Liver (tissue), 9 donors: Measurements from ENCODE around the gene ARL13A. TPM values are rescaled to one million over a fixed set of nuclear protein-coding genes. Genes with fewer than 3 reads are reported as not detected.

Experiments used
- DNase-seq: peaks from one replicate; pipeline ENCODE4 v3.0.0-alpha.2; 2017; ENCODE audit warnings: low spot score
- H3K27ac ChIP-seq, 2 donors: one replicate each; pipeline ENCODE4 v1.7.0; 2013; ENCODE audit warnings: inconsistent platforms in 2 of 2, low read length in 2 of 2, control low read depth in 1 of 2, low read depth in 1 of 2, mild to moderate bottlenecking in 1 of 2
- H3K27me3 ChIP-seq, 4 donors: one replicate each; pipeline versions ENCODE4 v1.6.1 to v1.7.0; 2013; ENCODE audit warnings: low read length in 3 of 4, inconsistent platforms in 1 of 4, mild to moderate bottlenecking in 1 of 4, moderate library complexity in 1 of 4; ENCODE audit not compliant: control insufficient read depth in 4 of 4, insufficient read depth in 4 of 4
- H3K36me3 ChIP-seq, 4 donors: one replicate each; pipeline versions ENCODE4 v1.6.1 to v1.7.0; 2013; ENCODE audit warnings: low read length in 3 of 4, mild to moderate bottlenecking in 3 of 4, low read depth in 1 of 4, moderate library complexity in 1 of 4; ENCODE audit not compliant: control insufficient read depth in 4 of 4, insufficient read depth in 3 of 4
- H3K4me1 ChIP-seq, 4 donors: one replicate each; pipeline versions ENCODE4 v1.6.1 to v1.7.0; 2013; ENCODE audit warnings: low read length in 3 of 4, mild to moderate bottlenecking in 3 of 4, moderate library complexity in 1 of 4; ENCODE audit not compliant: control insufficient read depth in 4 of 4, insufficient read depth in 4 of 4
- H3K4me3 ChIP-seq, 3 donors: one replicate each; pipeline versions ENCODE4 v1.6.1 to v1.7.0; 2013; ENCODE audit warnings: low read length in 3 of 3, control low read depth in 1 of 3, low read depth in 1 of 3, mild to moderate bottlenecking in 1 of 3
- H3K9ac ChIP-seq, 2 donors: one replicate each; pipeline ENCODE4 v1.7.0; 2013; ENCODE audit warnings: low read length in 2 of 2, mild to moderate bottlenecking in 2 of 2, moderate library complexity in 2 of 2, control low read depth in 1 of 2, low read depth in 1 of 2
- H3K9me3 ChIP-seq, 4 donors: one replicate each; pipeline versions ENCODE4 v1.6.1 to v1.7.0; 2013; ENCODE audit warnings: low read length in 3 of 4; ENCODE audit not compliant: control insufficient read depth in 4 of 4
- FOXA1 ChIP-seq: IDR thresholded peaks from 2 replicates; pipeline ENCODE4 v1.6.1; 2016; ENCODE audit warnings: antibody characterized with exemption
- FOXA2 ChIP-seq: IDR thresholded peaks from 2 replicates; pipeline ENCODE4 v1.6.1; 2016; ENCODE audit warnings: antibody characterized with exemption
- GABPA ChIP-seq, 2 donors: IDR thresholded peaks in 1 of 2; conservative IDR thresholded peaks in 1 of 2; 2 replicates each; pipeline ENCODE4 v1.6.1; 2016; ENCODE audit warnings: antibody characterized with exemption in 2 of 2, mild to moderate bottlenecking in 1 of 2, moderate library complexity in 1 of 2
- HNF4G ChIP-seq: IDR thresholded peaks from 2 replicates; pipeline ENCODE4 v1.6.1; 2016; ENCODE audit warnings: antibody characterized with exemption
- NR2F2 ChIP-seq: IDR thresholded peaks from 2 replicates; pipeline ENCODE4 v1.6.1; 2016; ENCODE audit warnings: antibody characterized with exemption
- RXRA ChIP-seq, 2 donors: IDR thresholded peaks; 2 replicates each; pipeline ENCODE4 v1.6.1; 2017 to 2018; ENCODE audit warnings: antibody characterized with exemption in 2 of 2, mild to moderate bottlenecking in 1 of 2
- SP1 ChIP-seq: IDR thresholded peaks from 2 replicates; pipeline ENCODE4 v1.6.1; 2018; ENCODE audit warnings: antibody characterized with exemption, mild to moderate bottlenecking
- ZBTB33 ChIP-seq: IDR thresholded peaks from 2 replicates; pipeline ENCODE4 v1.6.1; 2016; ENCODE audit warnings: antibody characterized with exemption
- WGBS: extraction: QIAGEN DNeasy Blood & Tissue Kit; methylation state at CpG from one replicate; pipeline ENCODE4 v1.1.7; 2013; 5-methylcytosine and 5-hydroxymethylcytosine counted together
- polyA plus RNA-seq, 2 donors: library from polyadenylated mRNA; stranded (reverse) in 1 of 2; unstranded in 1 of 2; fragments of 200-250 nt in 1 of 2; fragments of >200 nt in 1 of 2; fragmentation: Nextera tagmentation in 1 of 2; extraction: Ambion mirVana in 1 of 2; gene quantifications; one replicate each; pipeline versions ENCODE4 v1.2.1 to v1.2.3, GENCODE V29; 2013 to 2015
- total RNA-seq, 2 donors: library from RNA; depleted of rRNA; stranded (reverse); fragments of >200 nt; gene quantifications; one replicate each; pipeline ENCODE4 v1.2.3, GENCODE V29; 2014
- TF ChIP-seq, protein P1 (sequence below): fragments of 150-350 bp; IDR thresholded peaks from 2 replicates; pipeline ENCODE4 v1.5.1; 2017; ENCODE audit warnings: improper control_type of control experiment, low read depth, low read length; ENCODE audit not compliant: missing input control
- TF ChIP-seq, protein P2 (sequence below): IDR thresholded peaks from 2 replicates; pipeline ENCODE4 v1.6.1; 2016; ENCODE audit warnings: antibody characterized with exemption
- donor health status: healthy.
- donor health status: healthy.
- donor health status: healthy.
- donor health status: healthy.
- donor health status: healthy.

Gene ARL13A
- total and polyA plus RNA-seq, 4 donors: not detected

- no peak for TF ChIP-seq ZBTB33
- no peak for TF ChIP-seq FOXA2
Observed at GRCh38 chrX:100975212-100975611, 5.7 kb downstream of the ARL13A start (continued).

GRCh38 chrX:100976211-100976610 is 6.7 kb downstream of the ARL13A start:
- no peak for DNase-seq
- WGBS: 100% methylated on average over 1 of the region's 1 CpG
- H3K9me3 ChIP-seq: peaks cover 0 to 5% (median 2%) of the 10 kb centered on the region in 4 donors
- no peaks in the 10 kb centered on the region for H3K4me1 ChIP-seq
- no peaks in the 10 kb centered on the region for H3K36me3 ChIP-seq
- TF ChIP-seq GABPA (IDR thresholded peaks at IDR 0.05 in 1 of 2, conservative IDR thresholded peaks at IDR 0.05 in 1 of 2): no peak
- TF ChIP-seq FOXA1: no peak
- no peak for TF ChIP-seq NR2F2
- TF ChIP-seq HNF4G: no peak
- no peak for TF ChIP-seq RXRA (IDR thresholded peaks at IDR 0.05)
- no peak overlapping the region for H3K27ac ChIP-seq
- H3K9ac ChIP-seq: no peak overlapping the region
- no peaks in the 10 kb centered on the region for H3K27me3 ChIP-seq
- H3K4me3 ChIP-seq: no peak overlapping the region

DNA sequence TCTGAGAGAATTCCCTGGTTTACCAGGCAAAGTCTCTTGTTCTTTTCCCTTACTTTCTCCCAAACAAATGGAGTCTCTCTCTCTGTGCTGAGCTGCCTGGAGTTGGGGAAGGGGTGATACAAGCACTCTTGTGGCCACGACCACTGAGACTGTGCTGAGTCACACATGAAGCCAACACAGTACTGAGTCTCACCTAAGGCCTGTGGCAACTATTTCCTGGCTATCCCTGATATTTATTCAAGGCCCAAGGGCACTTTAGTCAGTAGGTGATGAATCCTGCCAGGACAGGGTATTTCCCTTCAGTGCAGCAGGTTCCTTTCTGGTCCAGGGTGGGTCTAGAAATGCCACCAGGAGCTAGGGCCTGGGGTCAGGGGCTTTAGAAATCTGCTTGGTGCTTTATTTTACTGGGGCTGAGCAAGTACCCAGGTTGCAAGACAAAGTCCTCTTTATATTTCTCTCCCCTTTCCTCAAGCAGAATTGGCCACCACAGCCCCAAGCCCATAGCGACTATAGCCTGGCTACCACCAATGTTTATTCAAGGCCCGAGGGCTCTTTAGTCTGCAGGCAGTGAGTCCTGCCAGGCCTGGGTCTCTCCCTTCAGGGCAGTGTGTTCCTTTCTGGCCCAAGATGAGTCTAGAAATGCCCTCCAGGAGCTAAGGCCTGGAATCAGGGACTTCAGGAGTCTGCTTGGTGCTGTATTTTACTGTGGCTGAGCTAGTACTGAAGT is 10.5 kb downstream of the ARL13A start:
- Histone ChIP-seq H3K4me3 (no peak overlapping the region), H3K27me3 (no peaks in the 10 kb centered on the region), H3K27ac (no peak overlapping the region), H3K4me1 (no peaks in the 10 kb centered on the region), H3K36me3 (no peaks in the 10 kb centered on the region), H3K9me3 (no peaks in the 10 kb centered on the region), H3K9ac (no peak overlapping the region)
- TF ChIP-seq SP1 (no peak), FOXA2 (no peak), RXRA (IDR thresholded peaks at IDR 0.05) (no peak)
- TF ChIP-seq, protein P1, sequence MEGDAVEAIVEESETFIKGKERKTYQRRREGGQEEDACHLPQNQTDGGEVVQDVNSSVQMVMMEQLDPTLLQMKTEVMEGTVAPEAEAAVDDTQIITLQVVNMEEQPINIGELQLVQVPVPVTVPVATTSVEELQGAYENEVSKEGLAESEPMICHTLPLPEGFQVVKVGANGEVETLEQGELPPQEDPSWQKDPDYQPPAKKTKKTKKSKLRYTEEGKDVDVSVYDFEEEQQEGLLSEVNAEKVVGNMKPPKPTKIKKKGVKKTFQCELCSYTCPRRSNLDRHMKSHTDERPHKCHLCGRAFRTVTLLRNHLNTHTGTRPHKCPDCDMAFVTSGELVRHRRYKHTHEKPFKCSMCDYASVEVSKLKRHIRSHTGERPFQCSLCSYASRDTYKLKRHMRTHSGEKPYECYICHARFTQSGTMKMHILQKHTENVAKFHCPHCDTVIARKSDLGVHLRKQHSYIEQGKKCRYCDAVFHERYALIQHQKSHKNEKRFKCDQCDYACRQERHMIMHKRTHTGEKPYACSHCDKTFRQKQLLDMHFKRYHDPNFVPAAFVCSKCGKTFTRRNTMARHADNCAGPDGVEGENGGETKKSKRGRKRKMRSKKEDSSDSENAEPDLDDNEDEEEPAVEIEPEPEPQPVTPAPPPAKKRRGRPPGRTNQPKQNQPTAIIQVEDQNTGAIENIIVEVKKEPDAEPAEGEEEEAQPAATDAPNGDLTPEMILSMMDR: no peak
- TF ChIP-seq, protein P2, sequence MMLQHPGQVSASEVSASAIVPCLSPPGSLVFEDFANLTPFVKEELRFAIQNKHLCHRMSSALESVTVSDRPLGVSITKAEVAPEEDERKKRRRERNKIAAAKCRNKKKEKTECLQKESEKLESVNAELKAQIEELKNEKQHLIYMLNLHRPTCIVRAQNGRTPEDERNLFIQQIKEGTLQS: no peak
- no peak for DNase-seq
- 88% methylated on average over 3 of the region's 3 CpGs for WGBS
